H1 (cell line): ENCODE data around the gene DRP2. TPM values are rescaled to one million over a fixed set of nuclear protein-coding genes. Genes with fewer than 3 reads are reported as not detected.

Experiments
- CHD2 ChIP-seq: IDR thresholded peaks from 2 replicates; pipeline ENCODE4 v1.6.1; 2012; ENCODE audit warnings: low read length, improper control_type of control experiment
- EZH2 ChIP-seq: fragments of 200-600 bp; sonication (generic); IDR thresholded peaks from 2 replicates; pipeline ENCODE4 v1.7.1; 2012; ENCODE audit warnings: low read depth, mild to moderate bottlenecking, moderate library complexity, low read length, inconsistent platforms; ENCODE audit not compliant: severe bottlenecking
- KDM5A ChIP-seq: fragments of 200-600 bp; IDR thresholded peaks from 2 replicates; pipeline ENCODE4 v1.7.1; 2012; ENCODE audit warnings: mild to moderate bottlenecking, low read length, inconsistent platforms, mixed read lengths
- NANOG ChIP-seq: IDR thresholded peaks from 2 replicates; pipeline ENCODE4 v1.6.1; 2011; ENCODE audit warnings: low read length, low read depth, mild to moderate bottlenecking, inconsistent platforms; ENCODE audit not compliant: insufficient read depth, poor library complexity, severe bottlenecking
- RNF2 ChIP-seq: fragments of 200-900, 300-1000 bp; sonication (generic); IDR thresholded peaks from 2 replicates; pipeline ENCODE4 v1.7.1; 2016; ENCODE audit warnings: borderline replicate concordance, low read depth, mild to moderate bottlenecking, antibody characterized with exemption, low read length; ENCODE audit not compliant: poor library complexity, severe bottlenecking; ENCODE audit errors: missing control alignments
- polyA plus RNA-seq, 7 experiments: library from polyadenylated mRNA; depleted of rRNA in 3 of 7; stranded (reverse) in 5 of 7; unstranded in 2 of 7; fragments of >200 nt in 5 of 7; fragments of 200-250 nt in 2 of 7; gene quantifications; 1 replicate in 5 of 7; 2 replicates in 1 of 7; 4 replicates in 1 of 7; pipeline versions ENCODE4 v1.2.1 to v1.2.3, GENCODE V29; 2011 to 2013; ENCODE audit warnings: missing spikeins in 2 of 7, mixed read lengths in 2 of 7
- total RNA-seq: library from RNA; stranded (reverse); fragmentation: NEBNext Ultra II Directional; extraction: Animal tissue kit (Norgen Biotek cat#: 25700); gene quantifications from 2 replicates; pipeline ENCODE4 v1.2.1, GENCODE V29; 2021
- TF ChIP-seq, protein P1 (sequence below): IDR thresholded peaks from 2 replicates; pipeline ENCODE4 v1.6.1; 2012; ENCODE audit warnings: inconsistent platforms

The DRP2 gene
- total and polyA plus RNA-seq, 2 of the 8 experiments (the other 6 are each of a cell fraction or from before 2014, with no cell fraction given) = 0.18 to 0.20 TPM

DNA sequence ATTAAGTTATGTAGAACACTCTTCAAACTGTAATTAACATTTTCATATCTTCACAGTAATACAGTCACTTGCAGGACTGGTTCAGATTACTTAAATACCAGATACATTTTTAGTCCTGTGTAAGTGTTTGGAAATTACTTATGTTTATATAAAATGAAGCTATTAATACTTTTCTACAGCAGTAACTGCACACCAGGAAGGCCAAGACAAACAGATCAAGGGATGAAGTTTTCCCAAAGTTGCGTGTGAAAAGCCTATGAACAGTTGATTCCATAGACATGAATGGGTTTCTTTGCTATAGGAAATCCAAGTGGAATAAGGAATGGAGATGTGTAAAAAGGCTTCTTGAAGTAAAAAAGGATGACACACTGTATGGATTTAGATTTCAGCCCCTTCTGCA lies 28.9 kb upstream of the DRP2 start (continued):
- TF ChIP-seq, protein P1, sequence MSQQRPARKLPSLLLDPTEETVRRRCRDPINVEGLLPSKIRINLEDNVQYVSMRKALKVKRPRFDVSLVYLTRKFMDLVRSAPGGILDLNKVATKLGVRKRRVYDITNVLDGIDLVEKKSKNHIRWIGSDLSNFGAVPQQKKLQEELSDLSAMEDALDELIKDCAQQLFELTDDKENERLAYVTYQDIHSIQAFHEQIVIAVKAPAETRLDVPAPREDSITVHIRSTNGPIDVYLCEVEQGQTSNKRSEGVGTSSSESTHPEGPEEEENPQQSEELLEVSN = no peak
- TF ChIP-seq RNF2 (no peak), CHD2 (no peak), NANOG (no peak), EZH2 (no peak), KDM5A (no peak)
